LoVo (cell line): ENCODE data around the gene LRRC1.

Source experiments
- DNase-seq: peaks from one replicate; pipeline ENCODE4 v3.0.0-alpha.2; 2016; ENCODE audit warnings: low spot score

Gene LRRC1

GRCh38 chr6:53815381-53816119 lies 20.7 kb downstream of the LRRC1 start:
- DNase-seq: no peak

- DNase-seq: no peak
These were observed 24.2 kb downstream of the LRRC1 start for GRCh38 chr6:53818858-53819609.

GRCh38 chr6:53822401-53823125 lies 27.8 kb downstream of the LRRC1 start:
- DNase-seq: no peak

- DNase-seq: no peak
These were observed 29.9 kb downstream of the LRRC1 start for GRCh38 chr6:53824714-53825113.

- no peak for DNase-seq
These were observed 30.9 kb downstream of the LRRC1 start for GRCh38 chr6:53825532-53826321.

- DNase-seq: peak; percentile 43
These were observed 32.7 kb downstream of the LRRC1 start for GRCh38 chr6:53827531-53827930.

GRCh38 chr6:53828215-53828614 lies 33.4 kb downstream of the LRRC1 start:
- no peak for DNase-seq

GRCh38 chr6:53828966-53829697 lies 34.3 kb downstream of the LRRC1 start:
- peak; percentile 8 for DNase-seq

- peak; percentile 57 for DNase-seq
These were observed 35.0 kb downstream of the LRRC1 start for GRCh38 chr6:53829698-53830221.

- DNase-seq: no peak
These were observed 35.6 kb downstream of the LRRC1 start for GRCh38 chr6:53830366-53830765.

GRCh38 chr6:53831081-53831869 lies 36.5 kb downstream of the LRRC1 start:
- no peak for DNase-seq

- peak; percentile 33 for DNase-seq
These were observed 37.3 kb downstream of the LRRC1 start for GRCh38 chr6:53831936-53832660.

- no peak for DNase-seq
These were observed 38.4 kb downstream of the LRRC1 start for GRCh38 chr6:53833155-53833554.

- DNase-seq: no peak
These were observed 39.3 kb downstream of the LRRC1 start for GRCh38 chr6:53834132-53834531.

- no peak for DNase-seq
These were observed 43.3 kb downstream of the LRRC1 start for GRCh38 chr6:53837865-53838769.

- no peak for DNase-seq
These were observed 45.2 kb downstream of the LRRC1 start for GRCh38 chr6:53840027-53840426.

GRCh38 chr6:53845280-53846195 lies 50.7 kb downstream of the LRRC1 start:
- no peak for DNase-seq
